BE2C (cell line): ENCODE measurements around the gene ARHGAP26.

Experiments used
- DNase-seq: peaks from one replicate; pipeline ENCODE4 v3.0.0-alpha.2; 2020
- H3K27me3 ChIP-seq: fragments of 250-450 bp; sonication (Bioruptor Pico); 2 replicates; pipeline ENCODE4 v1.5.1; 2020; ENCODE audit warnings: mild to moderate bottlenecking
- H3K36me3 ChIP-seq: fragments of 250-450 bp; sonication (Bioruptor Pico); 2 replicates; pipeline ENCODE4 v1.5.1; 2020; ENCODE audit warnings: mild to moderate bottlenecking
- H3K4me1 ChIP-seq: fragments of 250-450 bp; sonication (Bioruptor Pico); 2 replicates; pipeline ENCODE4 v1.5.1; 2020
- H3K4me3 ChIP-seq: 2 replicates; pipeline ENCODE4 v1.5.1; 2011; ENCODE audit warnings: low read depth, low read length
- H3K9me3 ChIP-seq: fragments of 250-450 bp; sonication (Bioruptor Pico); 2 replicates; pipeline ENCODE4 v1.5.1; 2020
- CTCF ChIP-seq: IDR thresholded peaks from 2 replicates; pipeline ENCODE4 v1.5.1; 2012; ENCODE audit warnings: mild to moderate bottlenecking, low read depth, low read length

ARHGAP26 gene

GRCh38 chr5:143156086-143156485, 385.9 kb downstream of the ARHGAP26 start:
- H3K27me3 ChIP-seq, result no peaks in the 10 kb centered on the region
- no peak for TF ChIP-seq CTCF
- H3K4me3 ChIP-seq, result no peak overlapping the region
- no peaks in the 10 kb centered on the region for H3K36me3 ChIP-seq
- H3K9me3 ChIP-seq, result no peaks in the 10 kb centered on the region
- no peak for DNase-seq
- no peaks in the 10 kb centered on the region for H3K4me1 ChIP-seq

- H3K9me3 ChIP-seq, result no peaks in the 10 kb centered on the region
- H3K27me3 ChIP-seq, result no peaks in the 10 kb centered on the region
- no peak for TF ChIP-seq CTCF
- DNase-seq, result no peak
- no peaks in the 10 kb centered on the region for H3K36me3 ChIP-seq
- no peak overlapping the region for H3K4me3 ChIP-seq
- H3K4me1 ChIP-seq, result no peaks in the 10 kb centered on the region
These were observed 386.4 kb downstream of the ARHGAP26 start for GRCh38 chr5:143156572-143156971.

- TF ChIP-seq CTCF, result no peak
- no peak for DNase-seq
- Histone ChIP-seq H3K9me3 (no peaks in the 10 kb centered on the region), H3K4me1 (no peaks in the 10 kb centered on the region), H3K4me3 (no peak overlapping the region), H3K27me3 (no peaks in the 10 kb centered on the region), H3K36me3 (no peaks in the 10 kb centered on the region)
These were observed 388.9 kb downstream of the ARHGAP26 start for GRCh38 chr5:143159031-143159430.

GRCh38 chr5:143161885-143162540, 391.8 kb downstream of the ARHGAP26 start:
- Histone ChIP-seq H3K36me3 (no peaks in the 10 kb centered on the region), H3K4me3 (no peak overlapping the region), H3K9me3 (no peaks in the 10 kb centered on the region), H3K27me3 (no peaks in the 10 kb centered on the region), H3K4me1 (no peaks in the 10 kb centered on the region)
- no peak for TF ChIP-seq CTCF
- DNase-seq, result no peak

- DNase-seq, result no peak
- no peaks in the 10 kb centered on the region for H3K9me3 ChIP-seq
- H3K27me3 ChIP-seq, result no peaks in the 10 kb centered on the region
- H3K4me1 ChIP-seq, result no peaks in the 10 kb centered on the region
- H3K36me3 ChIP-seq, result no peaks in the 10 kb centered on the region
- no peak for TF ChIP-seq CTCF
- no peak overlapping the region for H3K4me3 ChIP-seq
These were observed 392.6 kb downstream of the ARHGAP26 start for GRCh38 chr5:143162810-143163209.

- no peaks in the 10 kb centered on the region for H3K4me1 ChIP-seq
- no peak overlapping the region for H3K4me3 ChIP-seq
- no peaks in the 10 kb centered on the region for H3K9me3 ChIP-seq
- H3K36me3 ChIP-seq, result no peaks in the 10 kb centered on the region
- no peak for TF ChIP-seq CTCF
- no peak for DNase-seq
- H3K27me3 ChIP-seq, result no peaks in the 10 kb centered on the region
These were observed 394.4 kb downstream of the ARHGAP26 start for GRCh38 chr5:143164557-143164956.
